Neuronal stem cell (in vitro differentiated cells): ENCODE data around the gene DTNB.

Source experiments
- DNase-seq: peaks from one replicate; pipeline ENCODE4 v3.0.0-alpha.2; 2013; ENCODE audit warnings: low spot score
- H2AFZ ChIP-seq: one replicate; pipeline ENCODE4 v1.6.1; 2013; ENCODE audit warnings: mild to moderate bottlenecking, low read length, inconsistent platforms
- H2AK5ac ChIP-seq: 2 replicates; pipeline ENCODE4 v1.6.1; 2013; ENCODE audit warnings: low read depth, mild to moderate bottlenecking, inconsistent platforms, low read length, moderate library complexity, mixed read lengths
- H2BK120ac ChIP-seq: 2 replicates; pipeline ENCODE4 v1.6.1; 2013; ENCODE audit warnings: low read depth, mild to moderate bottlenecking, inconsistent platforms, low read length, moderate library complexity, mixed read lengths
- H2BK12ac ChIP-seq: one replicate; pipeline ENCODE4 v1.6.1; 2013; ENCODE audit warnings: low read length, inconsistent platforms
- H2BK15ac ChIP-seq: 2 replicates; pipeline ENCODE4 v1.6.1; 2013; ENCODE audit warnings: mild to moderate bottlenecking, low read length, inconsistent platforms, mixed read lengths
- H2BK5ac ChIP-seq: one replicate; pipeline ENCODE4 v1.6.1; 2013; ENCODE audit warnings: inconsistent platforms, mild to moderate bottlenecking, low read length, moderate library complexity
- H3K14ac ChIP-seq: one replicate; pipeline ENCODE4 v1.6.1; 2013; ENCODE audit warnings: low read length, inconsistent platforms
- H3K18ac ChIP-seq: 2 replicates; pipeline ENCODE4 v1.6.1; 2013; ENCODE audit warnings: low read length, inconsistent platforms
- H3K23ac ChIP-seq: 2 replicates; pipeline ENCODE4 v1.6.1; 2013; ENCODE audit warnings: low read depth, mild to moderate bottlenecking, mixed read lengths, low read length, inconsistent platforms; ENCODE audit not compliant: poor library complexity
- H3K27ac ChIP-seq: replicated peaks from 3 replicates; pipeline ENCODE4 v1.5.1; 2013; ENCODE audit warnings: low read length, inconsistent platforms
- H3K27me3 ChIP-seq, 3 experiments: 2 replicates each; pipeline ENCODE4 v1.6.1; 2013; ENCODE audit warnings: low read length in 3 of 3, mild to moderate bottlenecking in 2 of 3, inconsistent platforms in 1 of 3, low read depth in 1 of 3, mixed read lengths in 1 of 3, moderate library complexity in 1 of 3; ENCODE audit not compliant: control insufficient read depth in 3 of 3, insufficient read depth in 3 of 3
- H3K36me3 ChIP-seq, 2 donors: replicated peaks in 1 of 2; 2 replicates each; pipeline ENCODE4 v1.6.1; 2013; ENCODE audit warnings: low read length in 2 of 2; ENCODE audit not compliant: control insufficient read depth in 2 of 2, insufficient read depth in 2 of 2
- H3K4ac ChIP-seq: 2 replicates; pipeline ENCODE4 v1.6.1; 2013; ENCODE audit warnings: inconsistent platforms, mild to moderate bottlenecking, low read length, moderate library complexity
- H3K4me1 ChIP-seq, 2 donors: 1 replicate in 1 of 2; 2 replicates in 1 of 2; pipeline ENCODE4 v1.6.1; 2013; ENCODE audit warnings: low read length in 2 of 2, low read depth in 1 of 2; ENCODE audit not compliant: control insufficient read depth in 2 of 2, insufficient read depth in 1 of 2
- H3K4me2 ChIP-seq: one replicate; pipeline ENCODE4 v1.6.1; 2013; ENCODE audit warnings: mild to moderate bottlenecking, low read length, inconsistent platforms; ENCODE audit not compliant: insufficient read depth, poor library complexity, severe bottlenecking
- H3K4me3 ChIP-seq, 2 donors: 2 replicates each; pipeline ENCODE4 v1.5.1; 2013; ENCODE audit warnings: low read length in 2 of 2, mild to moderate bottlenecking in 2 of 2, inconsistent platforms in 1 of 2, moderate library complexity in 1 of 2
- H3K79me1 ChIP-seq: one replicate; pipeline ENCODE4 v1.6.1; 2013; ENCODE audit warnings: low read depth, mild to moderate bottlenecking, inconsistent platforms, low read length, moderate library complexity
- H3K9ac ChIP-seq: one replicate; pipeline ENCODE4 v1.6.1; 2013; ENCODE audit warnings: mild to moderate bottlenecking, low read depth, low read length, inconsistent platforms; ENCODE audit not compliant: poor library complexity
- H3K9me3 ChIP-seq, 2 donors: replicated peaks in 1 of 2; 2 replicates each; pipeline versions ENCODE3 to v1.6.1; 2013; ENCODE audit warnings: low read length in 2 of 2, mild to moderate bottlenecking in 2 of 2, inconsistent platforms in 1 of 2, low read depth in 1 of 2, mixed read lengths in 1 of 2, moderate library complexity in 1 of 2; ENCODE audit not compliant: control insufficient read depth in 2 of 2, insufficient read depth in 1 of 2
- H4K8ac ChIP-seq: one replicate; pipeline ENCODE4 v1.6.1; 2013; ENCODE audit warnings: low read depth, mild to moderate bottlenecking, inconsistent platforms, low read length, moderate library complexity
- H4K91ac ChIP-seq: one replicate; pipeline ENCODE4 v1.6.1; 2013; ENCODE audit warnings: low read length, low read depth, mild to moderate bottlenecking, inconsistent platforms; ENCODE audit not compliant: poor library complexity
- WGBS, 2 donors: extraction: QIAGEN DNeasy Blood & Tissue Kit; methylation state at CpG; one replicate each; pipeline ENCODE4 v1.1.7; 2013; ENCODE audit warnings: missing lambda C conversion rate in 2 of 2, mixed read lengths in 1 of 2; ENCODE audit not compliant: insufficient read length in 2 of 2, insufficient replicate concordance in 1 of 2; ENCODE audit errors: extremely low coverage in 2 of 2; 5-methylcytosine and 5-hydroxymethylcytosine counted together

The DTNB gene

GRCh38 chr2:25479761-25480160 lies 193.6 kb downstream of the DTNB start:
- Histone ChIP-seq H4K8ac (no peak overlapping the region), H3K4me1 (no peaks in the 10 kb centered on the region), H3K14ac (no peak overlapping the region), H3K18ac (no peak overlapping the region), H2AFZ (no peak overlapping the region), H3K36me3 (peaks cover 3 to 12% of the 10 kb centered on the region in 2 donors), H2BK12ac (no peak overlapping the region), H3K27ac (no peak overlapping the region), H3K4ac (no peak overlapping the region), H3K23ac (no peak overlapping the region), H3K9ac (no peak overlapping the region), H3K27me3 (no peaks in the 10 kb centered on the region), H4K91ac (no peak overlapping the region), H3K4me3 (no peak overlapping the region), H2BK120ac (no peak overlapping the region), H2BK15ac (no peak overlapping the region), H3K9me3 (peaks cover 2 to 11% of the 10 kb centered on the region in 2 donors), H2AK5ac (no peak overlapping the region), H3K79me1 (no peaks in the 10 kb centered on the region), H2BK5ac (no peak overlapping the region), H3K4me2 (no peak overlapping the region)
- no peak for DNase-seq
- no CpG with 5 or more reads among the region's 5 CpGs for WGBS, 2 donors

DNA sequence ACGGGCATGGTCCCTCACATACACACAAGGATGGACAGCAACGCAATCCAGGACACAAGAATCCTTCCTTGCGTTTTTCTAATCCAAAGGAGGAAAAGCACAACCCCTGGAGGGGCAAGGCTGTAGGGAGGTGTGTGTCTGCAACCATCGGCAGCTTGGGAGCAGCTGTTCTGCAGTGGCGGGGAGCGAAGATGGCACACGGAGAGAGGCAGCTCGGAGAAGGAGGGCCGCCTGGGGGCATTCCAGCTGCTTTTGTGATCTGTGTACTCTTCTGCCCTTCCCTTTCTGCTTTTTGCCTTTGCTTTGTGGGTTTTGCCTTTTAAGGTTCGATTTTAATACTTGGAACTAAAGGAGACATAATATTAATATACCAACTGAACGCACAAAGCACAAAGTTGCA lies 194.6 kb downstream of the DTNB start:
- Histone ChIP-seq H3K4ac (no peak overlapping the region), H2AFZ (no peak overlapping the region), H2BK120ac (no peak overlapping the region), H3K4me1 (no peaks in the 10 kb centered on the region), H3K9me3 (peaks cover 2 to 15% of the 10 kb centered on the region in 2 donors), H3K27ac (no peak overlapping the region), H3K36me3 (peaks cover 3 to 12% of the 10 kb centered on the region in 2 donors), H3K9ac (no peak overlapping the region), H2BK5ac (no peak overlapping the region), H3K23ac (no peak overlapping the region), H3K18ac (no peak overlapping the region), H3K27me3 (no peaks in the 10 kb centered on the region), H4K8ac (no peak overlapping the region), H3K79me1 (no peaks in the 10 kb centered on the region), H2BK15ac (no peak overlapping the region), H4K91ac (no peak overlapping the region), H3K4me3 (no peak overlapping the region), H3K14ac (no peak overlapping the region), H2AK5ac (no peak overlapping the region), H3K4me2 (no peak overlapping the region), H2BK12ac (no peak overlapping the region)
- DNase-seq, result no peak
- WGBS, 2 donors, result no CpG with 5 or more reads among the region's 11 CpGs

- Histone ChIP-seq H3K4me3 (no peak overlapping the region), H3K79me1 (no peaks in the 10 kb centered on the region), H3K4ac (no peak overlapping the region), H4K91ac (no peak overlapping the region), H2BK120ac (no peak overlapping the region), H3K27me3 (no peaks in the 10 kb centered on the region), H2BK12ac (no peak overlapping the region), H3K9me3 (peaks cover 2 to 15% of the 10 kb centered on the region in 2 donors), H3K36me3 (peaks cover 3 to 10% of the 10 kb centered on the region in 2 donors), H2AK5ac (no peak overlapping the region), H2BK5ac (no peak overlapping the region), H4K8ac (no peak overlapping the region), H3K14ac (no peak overlapping the region), H3K9ac (no peak overlapping the region), H3K23ac (no peak overlapping the region), H2AFZ (no peak overlapping the region), H3K4me2 (no peak overlapping the region), H3K27ac (no peak overlapping the region), H3K4me1 (no peaks in the 10 kb centered on the region), H2BK15ac (no peak overlapping the region), H3K18ac (no peak overlapping the region)
- no CpG with 5 or more reads among the region's 12 CpGs for WGBS, 2 donors
- DNase-seq, result no peak
Measured at GRCh38 chr2:25473758-25474340, 199.5 kb downstream of the DTNB start.

GRCh38 chr2:25473131-25473530 lies 200.2 kb downstream of the DTNB start:
- H3K9me3 ChIP-seq, result peaks cover 2 to 15% of the 10 kb centered on the region in 2 donors
- no peak overlapping the region for H2AK5ac ChIP-seq
- WGBS, 2 donors, result no CpG with 5 or more reads among the region's 1 CpG
- no peak overlapping the region for H3K18ac ChIP-seq
- H4K91ac ChIP-seq, result no peak overlapping the region
- H4K8ac ChIP-seq, result no peak overlapping the region
- H3K4ac ChIP-seq, result no peak overlapping the region
- H3K27me3 ChIP-seq, result no peaks in the 10 kb centered on the region
- H3K79me1 ChIP-seq, result no peaks in the 10 kb centered on the region
- no peak overlapping the region for H2BK5ac ChIP-seq
- no peak overlapping the region for H2AFZ ChIP-seq
- no peak overlapping the region for H2BK120ac ChIP-seq
- H2BK12ac ChIP-seq, result no peak overlapping the region
- no peak overlapping the region for H3K9ac ChIP-seq
- no peak for DNase-seq
- no peak overlapping the region for H3K4me3 ChIP-seq
- H3K36me3 ChIP-seq, result peaks cover 0 to 6% of the 10 kb centered on the region in 2 donors
- H3K4me2 ChIP-seq, result no peak overlapping the region
- no peak overlapping the region for H3K27ac ChIP-seq
- H3K23ac ChIP-seq, result no peak overlapping the region
- no peaks in the 10 kb centered on the region for H3K4me1 ChIP-seq
- H3K14ac ChIP-seq, result no peak overlapping the region
- H2BK15ac ChIP-seq, result no peak overlapping the region
